ENCODE measurements around the gene ZNF532. TPM values are rescaled to one million over a fixed set of nuclear protein-coding genes. Genes with fewer than 3 reads are reported as not detected.
"Not testable (repeated sequence)": the region's sequence is repeated elsewhere in the genome, so short reads cannot be mapped to it uniquely, and the experiment has no call there.

The ZNF532 gene
- polyA plus RNA-seq, 2 donors = 9.9 to 10.6 TPM

DNA sequence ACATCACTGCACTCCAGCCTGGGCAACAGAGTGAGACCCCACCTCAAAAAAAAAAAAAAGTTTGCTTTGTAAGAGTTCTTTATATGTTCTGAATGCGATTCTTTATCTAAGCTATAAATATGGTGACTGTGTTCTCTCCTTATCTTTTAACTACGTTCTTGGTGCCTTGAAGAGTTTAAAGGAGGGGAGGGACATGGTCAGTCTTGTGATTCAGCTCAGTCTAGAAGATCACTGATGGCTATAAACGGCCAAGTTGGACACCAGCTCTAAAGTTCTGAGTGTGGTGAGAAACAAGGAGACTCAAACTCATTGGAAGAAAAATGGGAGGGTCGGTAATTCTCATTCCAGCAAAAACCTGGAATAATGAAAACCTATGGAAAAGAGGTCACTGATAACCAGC is 146.6 kb downstream of the ZNF532 start:
- H3K27ac ChIP-seq (ENCODE audit: low read depth in 2 of 2, low read length in 1 of 2) = no peak overlapping the region
- no peaks in the 10 kb centered on the region for H3K9me3 ChIP-seq (ENCODE audit: control insufficient read depth in 2 of 2, insufficient read depth in 1 of 2, low read depth in 1 of 2, low read length in 1 of 2)
- 88 to 91% methylated on average over 4 of the region's 4 CpGs for WGBS, 2 donors
- H3K4me3 ChIP-seq (ENCODE audit: low read depth in 1 of 2, low read length in 2 of 2) = no peak overlapping the region
- no peaks in the 10 kb centered on the region for H3K4me1 ChIP-seq (ENCODE audit: control insufficient read depth in 2 of 2, insufficient read depth in 2 of 2, low read length in 1 of 2)
- H3K36me3 ChIP-seq (ENCODE audit: control insufficient read depth in 2 of 2, insufficient read depth in 2 of 2, low read length in 1 of 2) = no peaks in the 10 kb centered on the region
- no peaks in the 10 kb centered on the region for H3K27me3 ChIP-seq (ENCODE audit: control insufficient read depth in 1 of 2, insufficient read depth in 2 of 2, low read length in 2 of 2)

DNA sequence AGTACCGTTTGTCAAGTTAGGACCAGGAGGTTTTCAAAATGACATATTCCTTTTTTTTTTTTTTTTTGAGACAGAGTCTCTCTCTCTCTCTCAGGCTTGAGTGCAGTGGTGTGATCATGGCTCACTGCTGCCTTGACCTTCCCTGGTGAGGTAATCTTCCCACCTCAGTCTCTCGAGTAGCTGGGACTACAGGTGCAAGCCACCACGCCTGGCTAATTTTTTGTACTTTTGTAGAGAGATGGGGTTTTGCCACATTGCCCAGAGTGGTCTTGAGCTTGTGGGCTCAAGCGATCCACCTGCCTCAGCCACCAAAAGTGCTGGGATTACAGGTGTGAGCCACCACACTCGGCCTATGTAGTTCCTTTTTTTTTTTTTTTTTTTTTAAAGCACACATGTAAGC is 147.1 kb downstream of the ZNF532 start:
- WGBS, 2 donors = 85 to 94% methylated on average over 5 of the region's 5 CpGs
- Histone ChIP-seq H3K36me3 (ENCODE audit: control insufficient read depth in 2 of 2, insufficient read depth in 2 of 2, low read length in 1 of 2) (no peaks in the 10 kb centered on the region), H3K27me3 (ENCODE audit: control insufficient read depth in 1 of 2, insufficient read depth in 2 of 2, low read length in 2 of 2) (no peaks in the 10 kb centered on the region), H3K27ac (ENCODE audit: low read depth in 2 of 2, low read length in 1 of 2) (no peak overlapping the region), H3K4me1 (ENCODE audit: control insufficient read depth in 2 of 2, insufficient read depth in 2 of 2, low read length in 1 of 2) (no peaks in the 10 kb centered on the region), H3K4me3 (ENCODE audit: low read depth in 1 of 2, low read length in 2 of 2) (no peak overlapping the region), H3K9me3 (ENCODE audit: control insufficient read depth in 2 of 2, insufficient read depth in 1 of 2, low read depth in 1 of 2, low read length in 1 of 2) (no peaks in the 10 kb centered on the region)

DNA sequence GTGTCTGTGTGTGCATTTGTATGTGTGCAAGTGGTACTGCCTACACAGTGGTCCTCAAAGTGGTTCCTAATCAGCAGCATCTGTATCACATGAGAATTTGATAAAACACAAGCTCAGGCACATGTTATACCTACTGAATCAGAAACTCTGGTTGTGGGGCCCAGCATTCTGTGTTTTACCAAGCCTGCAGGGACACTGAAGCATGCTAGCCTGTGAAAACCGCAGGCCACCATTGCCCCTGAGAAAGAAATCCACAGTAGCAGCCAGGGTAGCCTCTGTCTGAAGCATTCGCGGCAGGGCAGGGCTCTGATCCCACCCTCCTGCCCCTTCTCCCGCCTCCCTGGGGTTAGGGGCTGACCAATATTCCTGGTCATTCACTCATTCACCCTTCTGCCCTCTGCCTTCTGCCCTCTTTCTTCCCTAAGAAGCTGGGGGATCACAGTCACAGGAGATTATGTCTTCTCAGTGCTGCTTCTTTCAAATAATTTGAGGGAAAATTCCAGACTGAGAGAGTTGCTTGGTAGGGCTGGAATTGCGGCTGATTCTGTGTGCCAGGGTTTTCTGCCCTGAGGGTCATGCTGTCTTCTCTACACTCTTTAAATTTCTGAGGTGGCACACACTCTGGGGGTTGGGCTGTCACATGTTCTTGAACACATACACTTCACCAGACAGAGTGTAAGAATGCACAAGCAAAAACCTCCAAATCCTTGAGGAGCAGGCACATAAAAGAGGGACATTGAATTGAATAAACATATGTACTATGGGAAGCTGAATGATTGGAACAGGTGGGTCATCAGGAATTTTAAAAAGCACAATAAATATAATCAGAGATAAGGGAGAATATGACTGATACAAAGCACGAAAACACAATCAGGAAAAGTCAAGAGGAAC is 148.4 kb downstream of the ZNF532 start:
- 47 to 52% methylated on average over 6 of the region's 6 CpGs for WGBS, 2 donors
- Histone ChIP-seq H3K9me3 (ENCODE audit: control insufficient read depth in 2 of 2, insufficient read depth in 1 of 2, low read depth in 1 of 2, low read length in 1 of 2) (no peaks in the 10 kb centered on the region), H3K27me3 (ENCODE audit: control insufficient read depth in 1 of 2, insufficient read depth in 2 of 2, low read length in 2 of 2) (no peaks in the 10 kb centered on the region), H3K27ac (ENCODE audit: low read depth in 2 of 2, low read length in 1 of 2) (no peak overlapping the region), H3K4me1 (ENCODE audit: control insufficient read depth in 2 of 2, insufficient read depth in 2 of 2, low read length in 1 of 2) (no peaks in the 10 kb centered on the region), H3K4me3 (ENCODE audit: low read depth in 1 of 2, low read length in 2 of 2) (no peak overlapping the region), H3K36me3 (ENCODE audit: control insufficient read depth in 2 of 2, insufficient read depth in 2 of 2, low read length in 1 of 2) (no peaks in the 10 kb centered on the region)

DNA sequence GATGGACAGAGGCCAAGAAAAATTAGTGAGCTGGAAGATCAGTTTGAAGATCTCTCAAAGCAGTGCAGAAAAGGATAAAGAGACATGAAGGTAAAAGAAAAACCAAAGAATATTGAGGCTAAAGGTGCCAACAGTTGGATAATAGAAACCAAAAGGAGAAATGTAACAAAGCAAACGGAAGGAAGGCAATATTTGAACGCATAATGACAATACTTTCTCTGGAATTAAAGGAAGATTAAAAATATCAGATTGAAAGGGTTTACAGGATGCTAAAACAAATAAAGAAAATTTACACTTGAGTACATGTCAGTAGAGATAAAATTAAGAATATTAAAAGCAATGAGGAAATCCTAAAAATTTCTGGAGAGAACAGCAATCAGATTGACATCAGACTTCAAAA is 149.1 kb downstream of the ZNF532 start:
- H3K4me1 ChIP-seq (ENCODE audit: control insufficient read depth in 2 of 2, insufficient read depth in 2 of 2, low read length in 1 of 2) = no peaks in the 10 kb centered on the region
- H3K27ac ChIP-seq (ENCODE audit: low read depth in 2 of 2, low read length in 1 of 2) = no peak overlapping the region
- no peaks in the 10 kb centered on the region for H3K36me3 ChIP-seq (ENCODE audit: control insufficient read depth in 2 of 2, insufficient read depth in 2 of 2, low read length in 1 of 2)
- WGBS, 2 donors = 79 to 82% methylated on average over 2 of the region's 2 CpGs
- no peaks in the 10 kb centered on the region for H3K9me3 ChIP-seq (ENCODE audit: control insufficient read depth in 2 of 2, insufficient read depth in 1 of 2, low read depth in 1 of 2, low read length in 1 of 2)
- no peak overlapping the region for H3K4me3 ChIP-seq (ENCODE audit: low read depth in 1 of 2, low read length in 2 of 2)
- no peaks in the 10 kb centered on the region for H3K27me3 ChIP-seq (ENCODE audit: control insufficient read depth in 1 of 2, insufficient read depth in 2 of 2, low read length in 2 of 2)

DNA sequence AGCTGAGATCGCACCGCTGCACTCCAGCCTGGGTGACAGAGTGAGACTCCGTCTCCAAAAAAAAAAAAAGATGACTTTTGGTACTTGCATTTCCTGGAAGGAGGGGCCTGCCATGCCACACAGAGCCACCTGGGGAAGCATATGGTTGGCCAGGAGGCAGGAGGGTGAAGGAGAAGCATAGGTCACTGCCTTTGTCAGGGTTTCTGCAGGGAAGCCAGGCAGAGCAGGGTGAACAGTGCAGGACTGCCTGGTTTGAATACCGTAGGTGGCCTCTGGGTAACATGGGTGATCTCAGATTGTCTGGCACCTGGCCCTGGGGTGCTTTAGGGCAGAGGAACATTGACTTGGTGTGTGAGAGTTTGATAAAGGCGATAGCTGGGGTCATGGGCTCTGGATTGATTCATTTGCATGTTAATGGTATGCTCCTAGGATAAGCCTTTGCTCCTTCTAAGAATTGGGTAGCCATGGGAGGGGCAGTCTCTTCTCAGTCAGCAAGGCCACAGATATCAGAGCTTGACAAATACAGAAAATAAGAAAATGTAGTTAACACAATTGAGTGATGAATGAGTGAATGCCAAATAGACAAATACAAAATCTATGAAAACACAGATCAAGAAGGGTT is 151.0 kb downstream of the ZNF532 start:
- WGBS, 2 donors = 92 to 93% methylated on average over 5 of the region's 5 CpGs
- no peaks in the 10 kb centered on the region for H3K4me1 ChIP-seq (ENCODE audit: control insufficient read depth in 2 of 2, insufficient read depth in 2 of 2, low read length in 1 of 2)
- H3K27ac ChIP-seq (ENCODE audit: low read depth in 2 of 2, low read length in 1 of 2) = no peak overlapping the region
- no peaks in the 10 kb centered on the region for H3K36me3 ChIP-seq (ENCODE audit: control insufficient read depth in 2 of 2, insufficient read depth in 2 of 2, low read length in 1 of 2)
- no peaks in the 10 kb centered on the region for H3K9me3 ChIP-seq (ENCODE audit: control insufficient read depth in 2 of 2, insufficient read depth in 1 of 2, low read depth in 1 of 2, low read length in 1 of 2)
- H3K27me3 ChIP-seq (ENCODE audit: control insufficient read depth in 1 of 2, insufficient read depth in 2 of 2, low read length in 2 of 2) = no peaks in the 10 kb centered on the region
- no peak overlapping the region for H3K4me3 ChIP-seq (ENCODE audit: low read depth in 1 of 2, low read length in 2 of 2)

DNA sequence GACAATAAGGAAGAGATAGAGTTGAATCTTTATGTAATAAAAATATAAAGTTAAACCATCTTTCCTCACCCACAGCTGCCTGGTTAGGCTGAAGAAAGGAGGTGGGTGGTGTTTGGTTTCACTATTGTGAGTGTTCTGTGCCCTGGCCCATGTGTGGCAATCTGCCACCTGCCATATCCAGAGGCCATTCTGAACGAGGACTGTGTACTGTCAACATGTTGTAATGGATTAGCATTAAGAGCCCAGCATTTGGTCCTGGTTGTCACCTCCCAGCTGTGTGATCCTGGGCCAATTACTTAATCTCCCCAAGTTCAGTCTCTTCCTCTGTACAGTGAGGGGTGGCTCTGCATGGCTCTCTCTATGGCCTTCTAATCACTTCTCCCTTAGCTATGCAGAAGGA is 156.8 kb downstream of the ZNF532 start:
- no peaks in the 10 kb centered on the region for H3K36me3 ChIP-seq (ENCODE audit: control insufficient read depth in 2 of 2, insufficient read depth in 2 of 2, low read length in 1 of 2)
- H3K9me3 ChIP-seq (ENCODE audit: control insufficient read depth in 2 of 2, insufficient read depth in 1 of 2, low read depth in 1 of 2, low read length in 1 of 2) = no peaks in the 10 kb centered on the region
- no peak overlapping the region for H3K27ac ChIP-seq (ENCODE audit: low read depth in 2 of 2, low read length in 1 of 2)
- no peaks in the 10 kb centered on the region for H3K27me3 ChIP-seq (ENCODE audit: control insufficient read depth in 1 of 2, insufficient read depth in 2 of 2, low read length in 2 of 2)
- no peak overlapping the region for H3K4me3 ChIP-seq (ENCODE audit: low read depth in 1 of 2, low read length in 2 of 2)
- 4 to 13% methylated on average over 1 of the region's 1 CpG for WGBS, 2 donors
- peaks cover 0 to 3% of the 10 kb centered on the region in 2 donors for H3K4me1 ChIP-seq (ENCODE audit: control insufficient read depth in 2 of 2, insufficient read depth in 2 of 2, low read length in 1 of 2)

DNA sequence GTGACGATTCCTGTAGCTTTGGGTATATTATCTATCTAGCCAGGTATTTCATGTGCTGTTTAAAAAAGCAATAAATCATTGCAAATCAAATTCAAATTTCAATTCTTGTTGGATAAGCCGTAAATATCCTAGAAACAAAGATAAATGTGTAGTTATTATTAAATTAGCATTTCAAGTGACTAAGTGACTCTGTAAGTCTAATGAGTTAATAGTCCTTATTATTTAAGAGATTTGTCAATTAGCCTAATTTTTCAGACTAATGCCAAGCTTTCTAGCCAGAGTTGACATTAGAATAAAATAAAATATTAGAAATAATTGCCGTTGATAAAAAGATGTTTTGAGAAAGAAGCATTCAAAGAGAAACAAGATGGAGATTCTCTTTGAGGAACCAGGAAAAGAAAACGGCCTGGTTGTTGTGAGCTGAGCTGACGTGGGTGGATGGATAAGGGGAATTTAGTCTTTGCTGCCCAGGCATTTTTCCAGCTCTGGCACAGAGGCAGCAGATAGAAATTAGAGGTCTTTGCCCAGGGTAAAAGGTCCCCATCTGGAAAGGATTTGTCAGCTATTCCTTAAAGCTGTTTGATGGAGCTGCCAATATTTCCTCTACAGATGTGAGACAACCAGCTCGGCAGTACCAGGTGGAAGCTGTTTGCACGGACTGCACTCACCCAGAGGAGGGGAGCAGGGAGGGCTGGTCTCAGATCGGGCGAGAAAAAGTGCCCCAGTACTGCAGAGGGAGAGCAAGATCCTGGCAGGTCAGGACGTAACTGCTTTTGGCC is 157.7 kb downstream of the ZNF532 start:
- Histone ChIP-seq H3K4me3 (ENCODE audit: low read depth in 1 of 2, low read length in 2 of 2) (no peak overlapping the region), H3K4me1 (ENCODE audit: control insufficient read depth in 2 of 2, insufficient read depth in 2 of 2, low read length in 1 of 2) (peaks cover 0 to 3% of the 10 kb centered on the region in 2 donors), H3K36me3 (ENCODE audit: control insufficient read depth in 2 of 2, insufficient read depth in 2 of 2, low read length in 1 of 2) (no peaks in the 10 kb centered on the region), H3K9me3 (ENCODE audit: control insufficient read depth in 2 of 2, insufficient read depth in 1 of 2, low read depth in 1 of 2, low read length in 1 of 2) (no peaks in the 10 kb centered on the region), H3K27ac (ENCODE audit: low read depth in 2 of 2, low read length in 1 of 2) (no peak overlapping the region), H3K27me3 (ENCODE audit: control insufficient read depth in 1 of 2, insufficient read depth in 2 of 2, low read length in 2 of 2) (no peaks in the 10 kb centered on the region)
- WGBS, 2 donors = 33 to 46% methylated on average over 10 of the region's 10 CpGs

DNA sequence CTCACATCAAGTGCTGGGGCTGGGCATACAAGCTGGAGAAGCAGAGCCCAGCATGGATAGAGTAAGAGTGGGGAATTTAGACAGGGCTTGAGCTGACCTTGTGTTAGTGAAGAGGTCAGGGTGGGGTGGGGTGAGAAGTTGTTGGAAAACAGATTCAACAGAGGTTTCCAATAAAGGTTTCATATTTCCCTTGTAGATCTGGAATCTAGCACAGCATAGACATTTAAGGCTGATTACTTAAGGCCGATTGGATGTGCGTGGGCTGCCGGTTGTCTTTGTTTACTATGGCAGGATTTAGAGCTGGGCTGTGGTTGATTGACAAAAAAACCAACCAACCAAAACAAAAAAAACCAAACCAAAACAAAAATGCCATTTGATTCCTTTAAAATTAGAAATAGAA is 160.2 kb downstream of the ZNF532 start:
- H3K27ac ChIP-seq (ENCODE audit: low read depth in 2 of 2, low read length in 1 of 2) = peak overlapping the region in 1 of 2 donors; percentile 31
- no peaks in the 10 kb centered on the region for H3K36me3 ChIP-seq (ENCODE audit: control insufficient read depth in 2 of 2, insufficient read depth in 2 of 2, low read length in 1 of 2)
- H3K4me3 ChIP-seq (ENCODE audit: low read depth in 1 of 2, low read length in 2 of 2) = no peak overlapping the region
- 29 to 40% methylated on average over 3 of the region's 3 CpGs for WGBS, 2 donors
- H3K4me1 ChIP-seq (ENCODE audit: control insufficient read depth in 2 of 2, insufficient read depth in 2 of 2, low read length in 1 of 2) = peaks cover 0 to 3% of the 10 kb centered on the region in 2 donors
- no peaks in the 10 kb centered on the region for H3K27me3 ChIP-seq (ENCODE audit: control insufficient read depth in 1 of 2, insufficient read depth in 2 of 2, low read length in 2 of 2)
- H3K9me3 ChIP-seq (ENCODE audit: control insufficient read depth in 2 of 2, insufficient read depth in 1 of 2, low read depth in 1 of 2, low read length in 1 of 2) = no peaks in the 10 kb centered on the region

DNA sequence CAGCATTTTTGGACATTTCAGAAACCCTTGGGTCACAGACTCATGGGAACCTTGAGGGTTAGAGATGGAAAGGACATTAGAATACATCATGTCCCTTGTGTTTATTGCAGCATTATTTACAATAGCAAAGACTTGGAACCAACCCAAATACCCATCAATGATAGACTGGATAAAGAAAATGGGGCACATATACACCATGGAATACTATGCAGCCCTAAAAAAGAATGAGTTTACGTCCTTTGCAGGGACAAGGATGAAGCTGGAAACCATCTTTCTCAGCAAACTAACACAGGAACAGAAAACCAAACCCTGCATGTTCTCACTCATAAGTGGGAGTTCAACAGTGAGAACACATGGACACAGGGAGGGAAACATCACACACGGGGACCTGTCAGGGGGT is 160.9 kb downstream of the ZNF532 start:
- not testable (repeated sequence) for H3K9me3 ChIP-seq (ENCODE audit: control insufficient read depth in 2 of 2, insufficient read depth in 1 of 2, low read depth in 1 of 2, low read length in 1 of 2); H3K27me3 ChIP-seq (ENCODE audit: control insufficient read depth in 1 of 2, insufficient read depth in 2 of 2, low read length in 2 of 2); H3K4me3 ChIP-seq (ENCODE audit: low read depth in 1 of 2, low read length in 2 of 2); H3K36me3 ChIP-seq (ENCODE audit: control insufficient read depth in 2 of 2, insufficient read depth in 2 of 2, low read length in 1 of 2); H3K4me1 ChIP-seq (ENCODE audit: control insufficient read depth in 2 of 2, insufficient read depth in 2 of 2, low read length in 1 of 2); H3K27ac ChIP-seq (ENCODE audit: low read depth in 2 of 2, low read length in 1 of 2)
- 88 to 96% methylated on average over 2 of the region's 2 CpGs for WGBS, 2 donors

All from esophagus (tissue), 2 donors.